ENCODE measurements around the gene SYNM.
A peak's percentile ranks its signal among the peaks of the same experiment; 100 is the strongest.
"Not testable (repeated sequence)": the region's sequence is repeated elsewhere in the genome, so short reads cannot be mapped to it uniquely, and the experiment has no call there.

Gene SYNM

GRCh38 chr15:99105514-99106341, 848 bp downstream of the SYNM start:
- DNase-seq (ENCODE audit: low spot score) (peak; percentile 3), FAIRE-seq (no peak)

DNA sequence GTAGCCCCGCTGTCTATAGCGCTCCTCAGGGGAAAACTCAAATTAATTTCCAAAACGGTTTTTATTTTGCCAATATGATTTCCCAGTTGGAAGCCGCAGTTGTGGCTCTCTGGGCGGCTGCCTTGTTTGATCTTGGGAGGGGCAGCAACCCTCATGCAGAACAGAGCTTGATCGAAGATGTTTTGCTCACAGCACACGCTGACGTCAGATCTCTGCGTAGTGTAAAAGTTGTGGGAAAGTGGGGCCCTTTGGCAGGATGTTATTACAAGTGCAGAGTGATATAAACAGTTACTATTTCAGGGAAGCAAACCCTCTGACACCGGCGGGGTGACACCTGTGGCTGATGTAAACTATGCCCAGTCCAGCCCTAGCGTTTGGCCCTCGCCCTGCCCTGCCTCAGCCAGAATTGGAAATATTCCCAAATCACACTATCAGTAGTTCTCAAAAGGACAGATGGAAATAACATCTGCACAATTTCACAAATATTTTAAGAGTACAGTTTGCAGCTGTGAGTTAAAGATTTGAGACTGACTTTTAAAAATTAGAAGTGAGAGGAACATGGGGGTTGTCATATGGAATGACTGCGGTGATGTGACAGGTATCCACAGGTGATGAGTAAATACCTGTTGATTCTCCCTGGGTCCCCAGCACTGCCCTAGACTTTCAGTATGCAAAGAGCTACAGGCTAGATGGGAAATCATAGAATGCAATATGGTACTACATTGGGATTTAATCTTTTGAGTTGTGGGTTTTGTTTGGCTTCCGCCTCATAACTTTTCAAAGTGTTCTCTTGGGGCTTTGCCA, 1.7 kb downstream of the SYNM start:
- no peak for DNase-seq (ENCODE audit: low spot score)
- no peak for FAIRE-seq

GRCh38 chr15:99108993-99109392, 4.1 kb downstream of the SYNM start:
- FAIRE-seq (no peak), DNase-seq (ENCODE audit: low spot score) (no peak)

DNA sequence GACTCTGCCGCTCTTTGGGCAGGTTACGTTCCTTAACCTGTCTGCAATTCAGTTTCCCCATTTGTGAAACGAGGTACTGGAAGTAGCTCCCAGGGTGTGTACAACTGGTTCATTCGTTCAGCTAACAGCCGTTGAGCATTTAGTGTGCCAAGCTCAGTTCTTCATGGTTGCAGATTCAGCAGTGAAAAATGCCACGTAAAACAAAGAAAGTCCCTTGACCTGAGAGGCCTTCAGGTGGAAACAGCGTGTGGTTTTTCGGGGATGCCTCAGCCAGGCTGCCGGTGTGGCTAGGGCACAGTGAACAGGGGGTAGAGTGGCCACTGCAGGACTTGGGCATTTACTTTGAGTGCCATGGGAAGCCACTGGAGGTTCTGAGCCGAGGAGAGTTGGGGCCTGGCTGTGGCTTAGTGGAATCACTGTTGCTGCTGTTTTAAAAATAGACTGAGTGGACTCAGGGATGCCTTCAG, 4.7 kb downstream of the SYNM start:
- DNase-seq (ENCODE audit: low spot score): no peak
- no peak for FAIRE-seq

- DNase-seq (ENCODE audit: low spot score) (no peak), FAIRE-seq (no peak)
Measured at GRCh38 chr15:99110093-99110492, 5.2 kb downstream of the SYNM start.

- no peak for DNase-seq (ENCODE audit: low spot score)
- FAIRE-seq: no peak
Measured at GRCh38 chr15:99110581-99111320, 5.9 kb downstream of the SYNM start.

- FAIRE-seq; DNase-seq (ENCODE audit: low spot score): not testable (repeated sequence)
Measured at GRCh38 chr15:99111641-99112040, 6.8 kb downstream of the SYNM start.

DNA sequence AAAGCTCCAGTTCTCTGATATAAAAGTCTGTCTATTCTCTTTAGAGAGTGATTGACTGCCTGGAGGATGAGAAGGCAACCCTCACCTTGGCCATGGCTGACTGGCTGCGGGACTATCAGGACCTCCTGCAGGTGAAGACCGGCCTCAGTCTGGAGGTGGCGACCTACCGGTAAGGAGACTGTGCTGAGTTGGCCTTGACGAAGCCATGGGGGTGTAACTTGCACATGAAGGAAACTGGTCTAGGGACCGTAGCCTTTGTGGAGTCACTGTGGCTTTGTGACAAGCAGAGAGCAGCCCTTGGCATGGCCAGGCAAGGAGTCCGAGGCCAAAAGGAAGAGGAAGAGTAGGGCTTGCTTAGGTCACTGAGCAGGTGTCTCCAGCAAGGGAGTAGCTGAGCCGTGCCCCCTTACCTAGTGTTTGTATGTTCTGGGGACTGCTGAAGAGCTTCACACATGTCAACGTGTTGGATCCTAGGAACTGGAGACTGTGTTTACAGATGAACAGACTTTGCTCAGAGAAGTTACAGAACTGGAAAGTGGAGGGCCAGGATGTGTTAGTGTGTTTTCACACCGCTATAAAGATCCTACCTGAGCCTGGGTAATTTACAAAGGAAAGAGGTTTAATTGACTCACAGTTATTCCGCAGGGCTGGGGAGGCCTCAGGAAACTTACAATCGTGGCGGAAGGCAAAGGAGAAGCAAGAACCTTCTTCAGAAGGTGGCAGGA, 8.8 kb downstream of the SYNM start:
- FAIRE-seq (no peak), DNase-seq (ENCODE audit: low spot score) (no peak)

GRCh38 chr15:99114511-99115299, 9.8 kb downstream of the SYNM start:
- DNase-seq (ENCODE audit: low spot score) (no peak), FAIRE-seq (no peak)

DNA sequence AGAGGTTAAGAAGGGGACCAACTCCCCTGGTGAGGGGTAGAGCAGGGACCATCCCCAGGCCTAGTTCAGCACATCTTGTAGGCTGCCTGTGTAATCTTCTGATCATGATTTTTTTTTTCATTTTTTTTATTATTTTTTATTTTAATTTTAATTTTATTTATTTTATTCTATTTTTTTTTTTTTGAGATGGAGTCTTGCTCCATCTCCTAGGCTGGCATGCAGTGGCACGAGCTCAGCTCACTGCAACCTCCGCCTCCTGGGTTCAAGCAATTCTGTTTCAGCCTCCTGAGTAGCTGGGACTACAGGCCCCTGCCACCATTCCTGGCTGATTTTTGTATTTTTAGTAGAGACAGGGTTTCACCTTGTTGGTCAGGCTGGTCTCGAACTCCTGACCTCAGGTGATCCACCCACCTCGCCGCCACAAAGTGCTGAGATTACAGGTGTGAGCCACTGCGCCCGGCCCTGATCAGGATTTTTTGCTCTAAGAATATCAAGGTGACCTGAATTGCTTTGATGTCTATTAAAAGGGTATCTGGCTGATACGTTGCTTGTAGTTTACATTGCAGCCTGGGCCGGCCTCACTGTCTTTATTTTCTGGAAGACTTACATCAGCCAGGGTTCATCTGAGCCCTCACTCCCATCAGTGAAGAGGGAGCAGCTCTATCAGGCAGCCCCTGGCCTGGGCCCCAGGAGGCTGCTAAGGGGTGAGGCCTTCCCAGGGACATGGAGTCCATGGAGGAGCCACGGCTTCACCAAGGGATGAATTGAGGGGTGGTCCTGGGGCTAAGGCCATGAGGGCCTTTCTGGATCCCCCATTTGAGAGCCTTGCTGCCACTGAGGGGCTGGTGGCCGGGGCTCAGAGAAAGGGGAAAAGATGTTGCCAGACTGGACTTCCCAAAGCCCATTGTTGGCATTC, 10.7 kb downstream of the SYNM start:
- DNase-seq (ENCODE audit: low spot score) (no peak), FAIRE-seq (no peak)

- FAIRE-seq: no peak
- no peak for DNase-seq (ENCODE audit: low spot score)
Measured at GRCh38 chr15:99117111-99117510, 12.2 kb downstream of the SYNM start.

- FAIRE-seq: no peak
- DNase-seq (ENCODE audit: low spot score): no peak
Measured at GRCh38 chr15:99117563-99118257, 12.8 kb downstream of the SYNM start.

GRCh38 chr15:99118258-99118632, 13.4 kb downstream of the SYNM start:
- DNase-seq (ENCODE audit: low spot score): no peak
- no peak for FAIRE-seq

DNA sequence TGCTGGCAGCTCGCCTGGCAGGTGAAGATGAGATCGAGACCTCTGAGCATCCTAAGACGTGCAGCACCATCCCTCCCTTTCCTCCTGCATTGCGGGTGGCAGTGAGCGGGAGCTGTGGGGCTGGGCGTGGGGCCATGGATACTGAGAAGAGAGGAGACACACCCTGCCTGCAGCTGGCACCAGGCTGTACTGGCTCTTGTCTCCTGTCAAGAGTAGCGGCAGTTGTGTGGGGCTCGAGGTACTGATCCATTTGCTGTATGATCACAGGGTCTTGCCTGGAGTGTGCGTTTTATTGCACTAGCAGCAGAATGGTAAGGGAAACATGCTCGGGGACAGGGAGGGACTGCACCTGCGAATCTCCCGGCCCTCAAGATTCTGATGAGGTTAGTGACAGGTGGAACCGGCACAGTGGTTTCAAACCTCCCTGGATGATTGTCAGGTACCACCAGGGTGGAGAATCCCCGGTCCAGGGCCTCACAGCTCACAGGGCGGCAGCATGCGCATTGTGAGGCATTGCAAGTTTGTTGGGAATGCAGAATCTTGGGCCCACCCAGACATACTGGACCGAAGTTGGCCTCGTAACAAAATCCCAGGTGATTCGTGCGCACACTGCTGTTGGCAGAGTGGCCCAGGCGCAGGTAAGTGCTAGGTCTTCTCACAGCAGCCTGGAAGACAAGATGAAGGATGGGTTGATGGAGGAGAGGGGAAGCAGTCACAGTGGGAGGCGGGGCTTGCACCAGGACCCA, 14.1 kb downstream of the SYNM start:
- DNase-seq (ENCODE audit: low spot score) (no peak), FAIRE-seq (no peak)

- FAIRE-seq (no peak), DNase-seq (ENCODE audit: low spot score) (no peak)
Measured at GRCh38 chr15:99120050-99120777, 15.3 kb downstream of the SYNM start.

DNA sequence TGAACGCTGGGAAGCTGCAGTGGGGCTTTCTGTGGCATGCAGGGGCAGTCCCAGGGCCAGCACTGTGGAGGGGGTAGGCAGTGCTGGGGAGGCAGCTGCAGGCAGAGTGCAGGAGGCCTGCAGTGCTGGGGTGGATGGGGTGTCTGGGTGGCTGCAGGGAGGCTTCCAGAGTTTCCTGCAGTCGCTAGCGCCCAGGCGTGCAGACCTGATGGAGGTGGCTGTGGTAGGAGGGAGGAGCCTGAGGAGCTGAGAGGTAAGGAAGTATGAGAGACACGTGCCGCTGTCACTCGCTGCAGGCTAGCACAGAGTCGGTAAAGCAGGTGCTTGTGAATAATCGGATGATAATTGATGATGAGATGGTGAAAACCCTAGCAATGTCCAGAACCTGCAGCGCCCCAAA, 16.3 kb downstream of the SYNM start:
- FAIRE-seq: no peak

GRCh38 chr15:99121691-99122410, 17.0 kb downstream of the SYNM start:
- DNase-seq (ENCODE audit: low spot score) (no peak), FAIRE-seq (no peak)

More for the DNA sequence above, 16.3 kb downstream of the SYNM start:
- no peak for DNase-seq (ENCODE audit: low spot score)
